Measurements from ENCODE around the gene GFRA4.

Gene GFRA4

GRCh38 chr20:3663031-3663701, at the start of gene GFRA4:
TSS of gene GFRA4 (minus strand) at chr20:3663399. CDS start at chr20:3663399, 0 bp downstream.
- DNase-seq = no peak

- DNase-seq = no peak
These were observed 49.2 kb upstream of the GFRA4 start, which contains the start of gene SIGLEC1 for GRCh38 chr20:3712279-3712873. TSS of gene SIGLEC1 (minus strand) at chr20:3712600. CDS start at chr20:3707128, 5,472 bp downstream.

GRCh38 chr20:3711484-3711941, 48.3 kb upstream of the GFRA4 start:
- DNase-seq = no peak

- DNase-seq = peak; percentile 22
These were observed 47.7 kb upstream of the GFRA4 start for GRCh38 chr20:3710703-3711483.

- no peak for DNase-seq
These were observed 46.8 kb upstream of the GFRA4 start for GRCh38 chr20:3710011-3710466.

- DNase-seq = no peak
These were observed 44.3 kb upstream of the GFRA4 start for GRCh38 chr20:3707508-3707899.

- DNase-seq = no peak
These were observed 43.7 kb upstream of the GFRA4 start for GRCh38 chr20:3706774-3707507.

GRCh38 chr20:3705970-3706739, 43.0 kb upstream of the GFRA4 start:
- DNase-seq = no peak

GRCh38 chr20:3705491-3705969, 42.3 kb upstream of the GFRA4 start:
- no peak for DNase-seq

GRCh38 chr20:3704087-3704486, 40.9 kb upstream of the GFRA4 start:
- no peak for DNase-seq

GRCh38 chr20:3702611-3703391, 39.6 kb upstream of the GFRA4 start:
- no peak for DNase-seq

GRCh38 chr20:3701061-3701998, 38.1 kb upstream of the GFRA4 start:
- DNase-seq = no peak

- no peak for DNase-seq
These were observed 35.8 kb upstream of the GFRA4 start for GRCh38 chr20:3699037-3699436.

GRCh38 chr20:3698591-3699001, 35.4 kb upstream of the GFRA4 start:
- DNase-seq = no peak

GRCh38 chr20:3697588-3698305, 34.5 kb upstream of the GFRA4 start:
- DNase-seq = no peak

GRCh38 chr20:3696745-3697587, 33.8 kb upstream of the GFRA4 start:
- no peak for DNase-seq

- no peak for DNase-seq
These were observed 33.0 kb upstream of the GFRA4 start for GRCh38 chr20:3696200-3696599.

- no peak for DNase-seq
These were observed 31.7 kb upstream of the GFRA4 start for GRCh38 chr20:3694864-3695263.
